ENCODE data around the gene MR1.

DNA sequence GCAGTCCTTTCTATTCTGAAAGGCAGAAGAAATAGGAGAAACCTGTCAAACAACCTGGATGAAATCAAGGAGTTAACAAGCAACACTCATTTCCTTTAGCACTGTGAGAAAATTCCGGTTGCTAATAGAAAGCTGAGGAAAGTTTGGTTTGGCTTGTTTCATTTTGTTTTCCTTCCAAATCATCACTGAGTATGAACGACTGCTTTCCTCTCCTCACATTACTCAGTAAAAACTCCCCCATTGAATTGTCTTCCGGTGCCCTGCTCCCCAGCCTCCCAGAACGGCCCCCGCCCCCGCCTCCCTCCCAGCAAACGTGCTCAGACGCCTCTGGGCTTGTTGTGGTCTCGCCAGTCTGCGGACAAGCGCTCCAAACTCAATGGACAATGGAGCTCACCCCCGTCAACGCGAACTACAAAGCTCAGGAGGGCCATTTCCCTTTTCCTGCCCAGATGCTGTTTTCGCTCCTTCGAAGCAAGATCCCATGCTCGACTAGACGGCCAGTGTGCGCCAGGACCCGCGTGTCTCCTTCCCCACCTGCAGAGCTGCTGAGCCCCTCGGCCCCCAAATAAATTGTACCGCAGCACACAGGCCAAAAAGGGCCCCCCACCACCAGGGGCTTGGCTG lies 11.9 kb upstream of the MR1 start:
- TF ChIP-seq POLR2A (IDR thresholded peaks at IDR 0.05; ENCODE audit: low read depth, low read length), result peak; percentile 54; the same call in 1 of the 2 replicates
- peak; percentile 63; the same call in 1 of the 2 replicates for TF ChIP-seq POLR2AphosphoS5 (IDR thresholded peaks at IDR 0.05; ENCODE audit: low read depth, low read length)
- TF ChIP-seq TAF1 (IDR thresholded peaks at IDR 0.05; ENCODE audit: low read depth, low read length), result no peak
- TF ChIP-seq SPI1 (IDR thresholded peaks at IDR 0.05; ENCODE audit: low read depth, low read length), result peak; percentile 53

Data from GM12891 (cell line).